ENCODE data around the gene CDH3. TPM values are rescaled to one million over a fixed set of nuclear protein-coding genes. Genes with fewer than 3 reads are reported as not detected.
A peak's percentile ranks its signal among the peaks of the same experiment; 100 is the strongest.

The CDH3 gene
- total and polyA plus RNA-seq, 2 of the 8 experiments (the other 6 are each of a cell fraction or from before 2014, with no cell fraction given), result 146 to 171 TPM

DNA sequence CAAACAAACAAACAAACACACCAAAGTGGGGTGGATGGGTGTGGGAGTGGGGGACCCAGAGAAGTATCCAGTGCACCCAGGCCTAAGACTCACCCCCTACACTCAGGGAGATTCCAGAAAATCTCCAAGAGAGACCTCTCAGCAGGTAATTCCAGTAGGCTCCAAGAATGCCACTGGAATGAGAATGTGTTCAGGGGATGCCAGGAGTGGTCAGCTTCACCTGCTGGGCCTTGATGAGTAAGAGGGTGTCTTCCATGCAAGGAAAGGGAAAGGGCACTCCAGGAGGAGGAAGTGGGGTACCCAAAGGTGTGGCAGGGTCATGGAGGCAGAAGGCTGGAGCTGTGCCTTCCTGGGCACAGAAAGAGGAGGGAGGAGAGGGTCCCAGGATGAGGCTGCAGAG lies 101.8 kb downstream of the CDH3 start:
- Histone ChIP-seq H3K14ac (ENCODE audit: insufficient read length) (no peak overlapping the region), H3K27ac (ENCODE audit: low read depth, low read length) (no peak overlapping the region), H3K79me1 (ENCODE audit: low read depth, low read length) (peaks cover 12% of the 10 kb centered on the region), H3K9me3 (ENCODE audit: insufficient read depth in 2 of 2, low read depth in 1 of 2, low read length in 1 of 2) (no peaks in the 10 kb centered on the region), H4K91ac (replicated peaks; ENCODE audit: insufficient read length, low read length) (no peak overlapping the region), H2BK12ac (ENCODE audit: low read depth, low read length) (0 out of 2 replicates have a peak overlapping the region, but pooled peaks have one; percentile 80), H3K4me2 (ENCODE audit: insufficient read depth in 1 of 2, low read depth in 2 of 2, low read length in 2 of 2) (no peak overlapping the region), H3K23ac (ENCODE audit: insufficient read length) (no peak overlapping the region), H2BK20ac (ENCODE audit: low read length) (no peak overlapping the region), H2BK120ac (replicated peaks; ENCODE audit: low read depth, low read length) (no peak overlapping the region), H4K5ac (ENCODE audit: insufficient read length, low read depth, low read length) (no peak overlapping the region), H3K18ac (ENCODE audit: extremely low read depth, low read length) (no peak overlapping the region), H3K27me3 (replicated peaks in 1 of 4; ENCODE audit: control insufficient read depth in 3 of 4, extremely low read depth in 1 of 4, insufficient read depth in 3 of 4, low read length in 3 of 4) (no peaks in the 10 kb centered on the region), H2BK5ac (ENCODE audit: low read depth, low read length) (no peak overlapping the region), H4K20me1 (replicated peaks in 1 of 2; ENCODE audit: control insufficient read depth in 1 of 2, insufficient read depth in 2 of 2, low read length in 2 of 2) (peaks cover 0 to 1% of the 10 kb centered on the region in 2 experiments), H3K56ac (replicated peaks; ENCODE audit: insufficient read length, low read depth, low read length) (no peak overlapping the region), H3K4me3 (ENCODE audit: extremely low read depth in 1 of 4, insufficient read depth in 2 of 4, low read depth in 3 of 4, low read length in 4 of 4) (no peak overlapping the region), H3K36me3 (ENCODE audit: control insufficient read depth in 2 of 4, insufficient read depth in 4 of 4, low read length in 3 of 4) (peaks cover 0 to 22% (median 0%) of the 10 kb centered on the region in 4 experiments; a peak in 4 of 8 replicates), H2AK5ac (ENCODE audit: low read depth, low read length) (no peak overlapping the region; the same call in 1 of the 2 replicates), H3K9ac (replicated peaks in 1 of 4; ENCODE audit: extremely low read depth in 1 of 4, low read depth in 3 of 4, low read length in 3 of 4) (no peak overlapping the region), H3K79me2 (ENCODE audit: control insufficient read depth in 1 of 2, insufficient read depth in 2 of 2, low read length in 2 of 2) (peaks cover 0 to 81% of the 10 kb centered on the region in 2 experiments; a peak in 2 of 4 replicates), H3K23me2 (ENCODE audit: low read depth, low read length) (no peaks in the 10 kb centered on the region; the same call in 1 of the 2 replicates), H3K4ac (replicated peaks; ENCODE audit: insufficient read length, low read depth, low read length) (no peak overlapping the region), H4K8ac (ENCODE audit: extremely low read depth, insufficient read depth, low read length) (no peak overlapping the region), H2BK15ac (ENCODE audit: low read length) (no peak overlapping the region), H2AFZ (ENCODE audit: low read length) (no peak overlapping the region), H3K4me1 (replicated peaks in 1 of 4; ENCODE audit: control insufficient read depth in 3 of 4, insufficient read depth in 4 of 4, low read length in 3 of 4) (peaks cover 8 to 26% (median 18%) of the 10 kb centered on the region in 4 experiments)
- no peak for DNase-seq (ENCODE audit: low read depth in 1 of 2, low spot score in 2 of 2)
- POLR2A ChIA-PET (ENCODE audit: partially characterized antibody), result interaction anchor here (1.4 to 5.2 kb wide), 6 partner anchors 8 to 24 kb away, joined by 4 to 33 read pairs (median 10); partner anchors contain the start of gene CDH1
- CTCF ChIA-PET (ENCODE audit: partially characterized antibody), result interaction anchor here (0.6 to 3.2 kb wide), 5 partner anchors 18 to 325 kb away, joined by 3 to 13 read pairs (median 4); no protein-coding TSS in a partner anchor
- FAIRE-seq, result no peak
- TF ChIP-seq POLR2AphosphoS5 (IDR thresholded peaks at IDR 0.05; ENCODE audit: low read depth, low read length) (no peak), RAD21 (IDR thresholded peaks at IDR 0.05 in 1 of 2, conservative IDR thresholded peaks at IDR 0.05 in 1 of 2; ENCODE audit: low read depth in 2 of 2, low read length in 2 of 2) (no peak), CHD1 (IDR thresholded peaks at IDR 0.05; ENCODE audit: low read depth, low read length) (no peak), SP2 (IDR thresholded peaks at IDR 0.05; ENCODE audit: low read length) (no peak), CHD2 (IDR thresholded peaks at IDR 0.05; ENCODE audit: low read length) (no peak), EP300 (IDR thresholded peaks at IDR 0.05; ENCODE audit: borderline replicate concordance in 1 of 2, low read depth in 2 of 2, low read length in 2 of 2) (no peak), PHF8 (conservative IDR thresholded peaks at IDR 0.05; ENCODE audit: low read depth, low read length) (no peak), ATF3 (IDR thresholded peaks at IDR 0.05; ENCODE audit: insufficient read depth, low read depth, low read length) (no peak), CBX5 (IDR thresholded peaks at IDR 0.05; ENCODE audit: low read depth, low read length) (no peak), TAF7 (optimal IDR thresholded peaks at IDR 0.05; ENCODE audit: borderline replicate concordance, low read depth, low read length) (no peak), RBBP5 (IDR thresholded peaks at IDR 0.05; ENCODE audit: borderline replicate concordance, low read depth, low read length) (no peak), BACH1 (IDR thresholded peaks at IDR 0.05; ENCODE audit: low read length) (no peak), HDAC2 (IDR thresholded peaks at IDR 0.05; ENCODE audit: borderline replicate concordance in 1 of 2, low read depth in 2 of 2, low read length in 2 of 2) (no peak)
